ENCODE data around the gene SLC32A1. TPM values are rescaled to one million over a fixed set of nuclear protein-coding genes. Genes with fewer than 3 reads are reported as not detected.

SLC32A1 gene
- total RNA-seq, 1 experiment from 2014 or later, result not detected

- TF ChIP-seq ZBTB33 (IDR thresholded peaks at IDR 0.05; ENCODE audit: extremely low read depth, insufficient replicate concordance, low read length), result no peak
- no peak for TF ChIP-seq SRF (IDR thresholded peaks at IDR 0.05; ENCODE audit: low read depth)
Measured at GRCh38 chr20:38700926-38701325, 23.4 kb upstream of the SLC32A1 start (continued).

- DNase-seq (ENCODE audit: low read depth, low spot score), result no peak
- Histone ChIP-seq H3K9me3 (ENCODE audit: control insufficient read depth in 1 of 2, insufficient read depth in 1 of 2, low read depth in 1 of 2, low read length in 2 of 2) (no peaks in the 10 kb centered on the region), H4K20me1 (ENCODE audit: insufficient read depth) (no peaks in the 10 kb centered on the region), H3K4me1 (ENCODE audit: control insufficient read depth in 1 of 2, insufficient read depth in 2 of 2, low read length in 2 of 2) (no peaks in the 10 kb centered on the region), H3K4me2 (ENCODE audit: low read length) (no peak overlapping the region), H3K36me3 (ENCODE audit: control insufficient read depth in 1 of 2, insufficient read depth in 2 of 2, low read length in 2 of 2) (no peaks in the 10 kb centered on the region), H3K9me2 (ENCODE audit: insufficient read depth) (no peaks in the 10 kb centered on the region), H3K4me3 (replicated peaks in 1 of 2; ENCODE audit: low read depth in 1 of 2, low read length in 2 of 2) (no peak overlapping the region), H3K79me2 (ENCODE audit: insufficient read depth, low read length) (no peaks in the 10 kb centered on the region), H3K27me3 (ENCODE audit: insufficient read depth, low read length) (peaks cover 62% of the 10 kb centered on the region), H3K27ac (ENCODE audit: low read depth, low read length) (no peak overlapping the region), H2AFZ (ENCODE audit: low read depth, low read length, poor library complexity, severe bottlenecking) (no peak overlapping the region), H3K9ac (ENCODE audit: low read length) (no peak overlapping the region)
- intact Hi-C loops (cut with micrococcal nuclease), result no loop called here
- ChIA-PET CTCF (no interaction called here), POLR2A (no interaction called here), RAD21 (ENCODE audit: low non-redundant PET in 1 of 2, low total read pairs in 2 of 2, uncharacterized antibody in 2 of 2, unreplicated experiment in 2 of 2) (no interaction called here)
- TF ChIP-seq EZH2 (IDR thresholded peaks at IDR 0.05), result no peak
- TF ChIP-seq ZBTB33 (IDR thresholded peaks at IDR 0.05; ENCODE audit: extremely low read depth, insufficient replicate concordance, low read length), result no peak
- no peak for TF ChIP-seq FOSL1 (IDR thresholded peaks at IDR 0.05; ENCODE audit: low read depth)
- no peak for TF ChIP-seq SIN3A (IDR thresholded peaks at IDR 0.05; ENCODE audit: low read depth)
- no peak for TF ChIP-seq ELF1 (IDR thresholded peaks at IDR 0.05; ENCODE audit: borderline replicate concordance, low read depth)
- no peak for TF ChIP-seq REST (IDR thresholded peaks at IDR 0.05; ENCODE audit: low read depth)
- no peak for TF ChIP-seq JUND (IDR thresholded peaks at IDR 0.05)
- TF ChIP-seq TCF7L2 (IDR thresholded peaks at IDR 0.05; ENCODE audit: borderline replicate concordance, extremely low read depth, insufficient read depth, insufficient read length), result no peak
- TF ChIP-seq ATF3 (IDR thresholded peaks at IDR 0.05), result no peak
- no peak for TF ChIP-seq EZH2phosphoT487 (IDR thresholded peaks at IDR 0.05; ENCODE audit: borderline replicate concordance)
- no peak for TF ChIP-seq EGR1 (IDR thresholded peaks at IDR 0.05; ENCODE audit: low read depth)
- no peak for TF ChIP-seq ZFX (IDR thresholded peaks at IDR 0.05)
- no peak for TF ChIP-seq SP1 (IDR thresholded peaks at IDR 0.05; ENCODE audit: low read depth)
- no peak for TF ChIP-seq CEBPB (IDR thresholded peaks at IDR 0.05; ENCODE audit: low read depth)
- no peak for TF ChIP-seq POLR2A (IDR thresholded peaks at IDR 0.05; ENCODE audit: borderline replicate concordance, extremely low read depth, insufficient read depth, insufficient read length)
- TF ChIP-seq POLR2AphosphoS5 (IDR thresholded peaks at IDR 0.05; ENCODE audit: low read depth, low read length), result no peak
- no TSS peak for BruUV-seq (replicated peaks)
- ATAC-seq, result no peak
Measured at GRCh38 chr20:38703526-38703925, 20.8 kb upstream of the SLC32A1 start.
